ENCODE results near the gene CTIF. TPM values are rescaled to one million over a fixed set of nuclear protein-coding genes. Genes with fewer than 3 reads are reported as not detected.

Gene CTIF
- polyA plus RNA-seq, 1 of the 3 experiments (the other 2 are of a cell fraction) = 47.2 TPM

DNA sequence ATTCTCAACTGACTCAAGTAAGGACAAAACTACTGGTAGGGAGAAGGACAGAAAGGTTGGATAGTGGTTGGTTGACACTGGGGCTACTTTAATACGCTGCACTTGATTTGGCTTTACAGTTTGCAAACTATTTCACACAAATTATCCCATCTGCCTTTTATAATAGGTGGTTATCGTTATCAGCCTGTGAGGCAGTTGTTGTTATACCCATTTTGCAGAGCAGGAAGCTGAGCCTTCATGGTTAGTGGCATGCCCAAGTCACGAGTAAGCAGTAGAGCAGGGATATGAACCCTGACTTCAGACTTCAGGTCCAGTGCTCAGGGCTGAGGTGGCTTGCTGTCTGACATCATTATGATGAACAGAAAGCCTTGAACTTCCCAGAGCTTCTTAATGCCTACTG lies 5.3 kb downstream of the CTIF start:
- H3K36me3 ChIP-seq (replicated peaks in 1 of 2; ENCODE audit: control insufficient read depth in 1 of 2, insufficient read depth in 2 of 2, low read length in 1 of 2) = peaks cover 5 to 17% of the 10 kb centered on the region in 2 experiments
- H3K9me3 ChIP-seq = no peaks in the 10 kb centered on the region

DNA sequence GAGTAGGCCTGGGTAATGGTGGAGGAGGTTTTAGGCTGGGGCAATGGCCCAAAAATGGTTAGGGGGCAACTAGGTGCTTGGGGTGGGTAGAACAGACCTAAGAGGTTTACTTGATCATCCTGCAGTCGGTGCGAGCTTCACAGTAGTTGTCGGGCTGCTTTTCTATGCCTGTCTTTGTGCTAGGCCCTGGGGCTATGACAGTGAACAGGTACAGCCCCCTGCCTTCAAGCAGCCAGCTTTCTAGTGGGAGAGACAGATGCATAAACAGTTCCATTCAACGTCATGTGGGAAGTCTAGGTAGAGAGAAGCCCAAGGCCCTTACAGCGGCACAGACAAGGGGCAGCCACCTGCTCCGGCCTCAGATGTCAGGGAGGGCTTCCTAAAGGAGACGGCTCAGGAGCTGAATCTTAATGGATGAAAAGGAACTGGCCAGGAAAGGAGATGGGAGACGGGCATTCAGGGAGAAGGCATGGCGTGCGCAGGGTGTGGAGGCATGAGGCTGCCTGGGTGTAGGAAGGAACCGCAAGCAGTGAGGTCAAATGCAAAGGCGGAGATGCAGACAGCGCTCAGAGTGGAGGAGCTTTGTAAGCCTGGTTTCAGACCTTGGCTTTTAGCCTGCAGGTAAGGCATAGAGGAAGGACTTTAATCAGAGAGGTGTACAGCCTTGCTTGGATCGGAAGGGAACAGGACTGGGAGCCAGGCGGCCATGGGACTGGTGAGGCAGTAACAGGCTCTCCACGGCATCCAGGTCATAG lies 6.0 kb downstream of the CTIF start:
- H3K27me3 ChIP-seq (ENCODE audit: insufficient read depth) = no peaks in the 10 kb centered on the region
- H3K4me2 ChIP-seq = peak overlapping the region; percentile 65
- ChIA-PET CTCF (interaction anchor here (0.6 to 1.4 kb wide), 4 partner anchors 30 to 966 kb away, joined by 3 to 5 read pairs (median 3); no protein-coding TSS in a partner anchor), POLR2A (no interaction called here)
- H3K9me2 ChIP-seq = no peaks in the 10 kb centered on the region
- H3K4me1 ChIP-seq (ENCODE audit: control insufficient read depth in 1 of 2, insufficient read depth in 2 of 2, low read depth in 1 of 2, low read length in 1 of 2) = peaks cover 53 to 58% of the 10 kb centered on the region in 2 experiments
- WGBS (ENCODE audit: low lambda C conversion rate) = 97% methylated on average over 13 of the region's 16 CpGs
- no peak for TF ChIP-seq ELF1 (IDR thresholded peaks at IDR 0.05)
- no peak for TF ChIP-seq EZH2phosphoT487 (IDR thresholded peaks at IDR 0.05; ENCODE audit: borderline replicate concordance, low read depth)
- no peak for TF ChIP-seq RXRA (IDR thresholded peaks at IDR 0.05; ENCODE audit: borderline replicate concordance, low read depth)
- no peak for TF ChIP-seq TCF12 (IDR thresholded peaks at IDR 0.05)
- H3K4me3 ChIP-seq (ENCODE audit: low read depth in 2 of 2, low read length in 1 of 2) = no peak overlapping the region
- peaks cover 98% of the 10 kb centered on the region for H3K79me2 ChIP-seq (ENCODE audit: insufficient read depth)
- peak overlapping the region; percentile 77 to 78; a peak in 3 of 4 replicates for H3K27ac ChIP-seq (ENCODE audit: low read depth in 2 of 2, low read length in 1 of 2)
- no peak overlapping the region for H2AFZ ChIP-seq (ENCODE audit: low read depth)
- H4K20me1 ChIP-seq (ENCODE audit: insufficient read depth) = peaks cover 75% of the 10 kb centered on the region
- peaks cover 13% of the 10 kb centered on the region for H3F3A ChIP-seq (replicated peaks; ENCODE audit: insufficient read depth)
- peak overlapping the region; percentile 21; the same call in 1 of the 2 replicates for H3K9ac ChIP-seq
- DNase-seq = no peak
- no peaks in the 10 kb centered on the region for H3K9me3 ChIP-seq
- H3K36me3 ChIP-seq (replicated peaks in 1 of 2; ENCODE audit: control insufficient read depth in 1 of 2, insufficient read depth in 2 of 2, low read length in 1 of 2) = peaks cover 5 to 19% of the 10 kb centered on the region in 2 experiments

More for the DNA sequence above, 5.3 kb downstream of the CTIF start:
- H3K4me2 ChIP-seq = no peak overlapping the region; the same call in 1 of the 2 replicates
- peaks cover 68% of the 10 kb centered on the region for H4K20me1 ChIP-seq (ENCODE audit: insufficient read depth)
- TF ChIP-seq SIN3A (IDR thresholded peaks at IDR 0.05; ENCODE audit: borderline replicate concordance, low read depth, low read length) = no peak
- TF ChIP-seq, protein P1, sequence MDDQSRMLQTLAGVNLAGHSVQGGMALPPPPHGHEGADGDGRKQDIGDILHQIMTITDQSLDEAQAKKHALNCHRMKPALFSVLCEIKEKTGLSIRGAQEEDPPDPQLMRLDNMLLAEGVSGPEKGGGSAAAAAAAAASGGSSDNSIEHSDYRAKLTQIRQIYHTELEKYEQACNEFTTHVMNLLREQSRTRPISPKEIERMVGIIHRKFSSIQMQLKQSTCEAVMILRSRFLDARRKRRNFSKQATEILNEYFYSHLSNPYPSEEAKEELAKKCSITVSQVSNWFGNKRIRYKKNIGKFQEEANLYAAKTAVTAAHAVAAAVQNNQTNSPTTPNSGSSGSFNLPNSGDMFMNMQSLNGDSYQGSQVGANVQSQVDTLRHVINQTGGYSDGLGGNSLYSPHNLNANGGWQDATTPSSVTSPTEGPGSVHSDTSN (IDR thresholded peaks at IDR 0.05) = no peak
- whole genome bisulfite sequencing (ENCODE audit: low lambda C conversion rate) = 95% methylated on average over 3 of the region's 3 CpGs
- H3K79me2 ChIP-seq (ENCODE audit: insufficient read depth) = peaks cover 98% of the 10 kb centered on the region
- POLR2A ChIA-PET = no interaction called here
- no peak for DNase-seq
- H3K27ac ChIP-seq (ENCODE audit: low read depth in 2 of 2, low read length in 1 of 2) = no peak overlapping the region
- H3K9me2 ChIP-seq = no peaks in the 10 kb centered on the region
- H3F3A ChIP-seq (replicated peaks; ENCODE audit: insufficient read depth) = peaks cover 18% of the 10 kb centered on the region
- no peak overlapping the region for H3K9ac ChIP-seq
- CTCF ChIA-PET = interaction anchor here (1.3 kb wide), 1 partner anchor 97 kb away, joined by 3 read pairs; no protein-coding TSS in a partner anchor
- H3K4me3 ChIP-seq (ENCODE audit: low read depth in 2 of 2, low read length in 1 of 2) = no peak overlapping the region
- no peak overlapping the region for H2AFZ ChIP-seq (ENCODE audit: low read depth)
- H3K4me1 ChIP-seq (ENCODE audit: control insufficient read depth in 1 of 2, insufficient read depth in 2 of 2, low read depth in 1 of 2, low read length in 1 of 2) = peaks cover 53 to 58% of the 10 kb centered on the region in 2 experiments
- H3K27me3 ChIP-seq (ENCODE audit: insufficient read depth) = no peaks in the 10 kb centered on the region

GRCh38 chr18:48545757-48546321 lies 7.0 kb downstream of the CTIF start:
- Histone ChIP-seq H3K4me3 (ENCODE audit: low read depth in 2 of 2, low read length in 1 of 2) (no peak overlapping the region), H3K9ac (peak overlapping the region; percentile 21), H4K20me1 (ENCODE audit: insufficient read depth) (peaks cover 84% of the 10 kb centered on the region), H3K9me2 (no peaks in the 10 kb centered on the region), H3F3A (replicated peaks; ENCODE audit: insufficient read depth) (peaks cover 13% of the 10 kb centered on the region), H3K4me2 (peak overlapping the region; percentile 65), H3K9me3 (no peaks in the 10 kb centered on the region), H3K27me3 (ENCODE audit: insufficient read depth) (no peaks in the 10 kb centered on the region), H3K36me3 (replicated peaks in 1 of 2; ENCODE audit: control insufficient read depth in 1 of 2, insufficient read depth in 2 of 2, low read length in 1 of 2) (peaks cover 5 to 21% of the 10 kb centered on the region in 2 experiments), H2AFZ (ENCODE audit: low read depth) (no peak overlapping the region; the same call in 1 of the 2 replicates), H3K27ac (ENCODE audit: low read depth in 2 of 2, low read length in 1 of 2) (peak overlapping the region; percentile 77 to 78), H3K79me2 (ENCODE audit: insufficient read depth) (peaks cover 100% of the 10 kb centered on the region), H3K4me1 (ENCODE audit: control insufficient read depth in 1 of 2, insufficient read depth in 2 of 2, low read depth in 1 of 2, low read length in 1 of 2) (peaks cover 53 to 65% of the 10 kb centered on the region in 2 experiments)
- ChIA-PET CTCF (interaction anchor here (0.8 to 1.4 kb wide), 3 partner anchors 29 to 100 kb away, joined by 3 to 5 read pairs (median 3); no protein-coding TSS in a partner anchor), POLR2A (no interaction called here)
- WGBS (ENCODE audit: low lambda C conversion rate) = 35% methylated on average over 12 of the region's 12 CpGs
- peak; percentile 59 for DNase-seq
- no peak for TF ChIP-seq FOXJ3 (CRISPR knock-in tag; IDR thresholded peaks at IDR 0.05)
- TF ChIP-seq RXRA (IDR thresholded peaks at IDR 0.05; ENCODE audit: borderline replicate concordance, low read depth) = no peak
- TF ChIP-seq NFIC (IDR thresholded peaks at IDR 0.05; ENCODE audit: borderline replicate concordance) = peak; percentile 47
- TF ChIP-seq IRF3 (IDR thresholded peaks at IDR 0.05; ENCODE audit: low read depth, low read length) = no peak
- TF ChIP-seq TEAD4 (IDR thresholded peaks at IDR 0.05; ENCODE audit: borderline replicate concordance, insufficient read depth) = 0 out of 2 replicates have a peak, but pooled peaks have one; percentile 25
- TF ChIP-seq MEF2A (IDR thresholded peaks at IDR 0.05; ENCODE audit: borderline replicate concordance, low read depth) = no peak
- TF ChIP-seq, protein P2, sequence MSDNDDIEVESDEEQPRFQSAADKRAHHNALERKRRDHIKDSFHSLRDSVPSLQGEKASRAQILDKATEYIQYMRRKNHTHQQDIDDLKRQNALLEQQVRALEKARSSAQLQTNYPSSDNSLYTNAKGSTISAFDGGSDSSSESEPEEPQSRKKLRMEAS (IDR thresholded peaks at IDR 0.05; ENCODE audit: low read depth) = peak; percentile 77; the same call in 1 of the 2 replicates
- TF ChIP-seq TAF1 (IDR thresholded peaks at IDR 0.05; ENCODE audit: borderline replicate concordance, low read depth, low read length) = no peak
- no peak for TF ChIP-seq EP300 (IDR thresholded peaks at IDR 0.05; ENCODE audit: borderline replicate concordance in 1 of 2, low read depth in 1 of 2, low read length in 1 of 2)
- peak; percentile 21 for TF ChIP-seq CHD2 (IDR thresholded peaks at IDR 0.05; ENCODE audit: low read length, partially characterized antibody)

All from SK-N-SH (cell line).